ENCODE results near the gene DTWD2.
"Not testable (repeated sequence)": the region's sequence is repeated elsewhere in the genome, so short reads cannot be mapped to it uniquely, and the experiment has no call there.

The DTWD2 gene

GRCh38 chr5:118998861-118999260, 10.5 kb upstream of the DTWD2 start:
- H3K36me3 ChIP-seq (ENCODE audit: control insufficient read depth in 5 of 5, insufficient read depth in 5 of 5, low read length in 5 of 5); H3K27me3 ChIP-seq (ENCODE audit: control insufficient read depth in 5 of 5, insufficient read depth in 4 of 5, low read length in 5 of 5); H3K4me3 ChIP-seq (ENCODE audit: low read depth in 1 of 5, low read length in 5 of 5); H3K9ac ChIP-seq (ENCODE audit: low read length in 5 of 5); H3K4me1 ChIP-seq (ENCODE audit: control insufficient read depth in 5 of 5, insufficient read depth in 5 of 5, low read length in 5 of 5); H3K27ac ChIP-seq (ENCODE audit: low read depth, low read length): not testable (repeated sequence)
- peaks cover 0 to 10% (median 5%) of the 10 kb centered on the region in 5 donors for H3K9me3 ChIP-seq (ENCODE audit: control insufficient read depth in 5 of 5, low read length in 5 of 5)

GRCh38 chr5:118996098-118996497, 7.8 kb upstream of the DTWD2 start:
- H3K27me3 ChIP-seq (ENCODE audit: control insufficient read depth in 5 of 5, insufficient read depth in 4 of 5, low read length in 5 of 5): no peaks in the 10 kb centered on the region

GRCh38 chr5:118994595-118994994, 6.2 kb upstream of the DTWD2 start:
- Histone ChIP-seq H3K27me3 (ENCODE audit: control insufficient read depth in 5 of 5, insufficient read depth in 4 of 5, low read length in 5 of 5) (no peaks in the 10 kb centered on the region), H3K27ac (ENCODE audit: low read depth, low read length) (no peak overlapping the region), H3K9me3 (ENCODE audit: control insufficient read depth in 5 of 5, low read length in 5 of 5) (peaks cover 0 to 8% (median 0%) of the 10 kb centered on the region in 5 donors), H3K4me1 (ENCODE audit: control insufficient read depth in 5 of 5, insufficient read depth in 5 of 5, low read length in 5 of 5) (no peaks in the 10 kb centered on the region), H3K9ac (ENCODE audit: low read length in 5 of 5) (no peak overlapping the region), H3K36me3 (ENCODE audit: control insufficient read depth in 5 of 5, insufficient read depth in 5 of 5, low read length in 5 of 5) (no peaks in the 10 kb centered on the region), H3K4me3 (ENCODE audit: low read depth in 1 of 5, low read length in 5 of 5) (no peak overlapping the region)

More at GRCh38 chr5:118996098-118996497, 7.8 kb upstream of the DTWD2 start:
- Histone ChIP-seq H3K9me3 (ENCODE audit: control insufficient read depth in 5 of 5, low read length in 5 of 5) (peaks cover 0 to 10% (median 5%) of the 10 kb centered on the region in 5 donors), H3K27ac (ENCODE audit: low read depth, low read length) (no peak overlapping the region), H3K9ac (ENCODE audit: low read length in 5 of 5) (no peak overlapping the region), H3K4me3 (ENCODE audit: low read depth in 1 of 5, low read length in 5 of 5) (no peak overlapping the region), H3K4me1 (ENCODE audit: control insufficient read depth in 5 of 5, insufficient read depth in 5 of 5, low read length in 5 of 5) (no peaks in the 10 kb centered on the region), H3K36me3 (ENCODE audit: control insufficient read depth in 5 of 5, insufficient read depth in 5 of 5, low read length in 5 of 5) (no peaks in the 10 kb centered on the region)

DNA sequence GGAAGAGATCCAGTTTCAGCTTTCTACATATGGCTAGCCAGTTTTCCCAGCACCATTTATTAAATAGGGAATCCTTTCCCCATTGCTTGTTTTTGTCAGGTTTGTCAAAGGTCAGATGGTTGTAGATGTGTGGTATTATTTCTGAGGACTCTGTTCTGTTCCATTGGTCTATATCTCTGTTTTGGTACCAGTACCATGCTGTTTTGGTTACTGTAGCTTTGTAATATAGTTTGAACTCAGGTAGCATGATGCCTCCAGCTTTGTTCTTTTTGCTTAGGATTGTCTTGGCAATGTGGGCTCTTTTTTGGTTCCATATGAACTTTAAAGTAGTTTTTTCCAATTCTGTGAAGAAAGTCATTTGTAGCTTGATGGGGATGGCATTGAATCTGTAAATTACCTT, 4.8 kb upstream of the DTWD2 start:
- not testable (repeated sequence) for H3K27me3 ChIP-seq (ENCODE audit: control insufficient read depth in 5 of 5, insufficient read depth in 4 of 5, low read length in 5 of 5); H3K4me3 ChIP-seq (ENCODE audit: low read depth in 1 of 5, low read length in 5 of 5); H3K9me3 ChIP-seq (ENCODE audit: control insufficient read depth in 5 of 5, low read length in 5 of 5); H3K4me1 ChIP-seq (ENCODE audit: control insufficient read depth in 5 of 5, insufficient read depth in 5 of 5, low read length in 5 of 5); H3K9ac ChIP-seq (ENCODE audit: low read length in 5 of 5); H3K36me3 ChIP-seq (ENCODE audit: control insufficient read depth in 5 of 5, insufficient read depth in 5 of 5, low read length in 5 of 5); H3K27ac ChIP-seq (ENCODE audit: low read depth, low read length)

GRCh38 chr5:118992055-118992454, 3.7 kb upstream of the DTWD2 start:
- not testable (repeated sequence) for H3K4me3 ChIP-seq (ENCODE audit: low read depth in 1 of 5, low read length in 5 of 5); H3K27me3 ChIP-seq (ENCODE audit: control insufficient read depth in 5 of 5, insufficient read depth in 4 of 5, low read length in 5 of 5); H3K27ac ChIP-seq (ENCODE audit: low read depth, low read length); H3K9ac ChIP-seq (ENCODE audit: low read length in 5 of 5); H3K36me3 ChIP-seq (ENCODE audit: control insufficient read depth in 5 of 5, insufficient read depth in 5 of 5, low read length in 5 of 5); H3K9me3 ChIP-seq (ENCODE audit: control insufficient read depth in 5 of 5, low read length in 5 of 5)
- H3K4me1 ChIP-seq (ENCODE audit: control insufficient read depth in 5 of 5, insufficient read depth in 5 of 5, low read length in 5 of 5): peaks cover 0 to 16% (median 12%) of the 10 kb centered on the region in 5 donors

DNA sequence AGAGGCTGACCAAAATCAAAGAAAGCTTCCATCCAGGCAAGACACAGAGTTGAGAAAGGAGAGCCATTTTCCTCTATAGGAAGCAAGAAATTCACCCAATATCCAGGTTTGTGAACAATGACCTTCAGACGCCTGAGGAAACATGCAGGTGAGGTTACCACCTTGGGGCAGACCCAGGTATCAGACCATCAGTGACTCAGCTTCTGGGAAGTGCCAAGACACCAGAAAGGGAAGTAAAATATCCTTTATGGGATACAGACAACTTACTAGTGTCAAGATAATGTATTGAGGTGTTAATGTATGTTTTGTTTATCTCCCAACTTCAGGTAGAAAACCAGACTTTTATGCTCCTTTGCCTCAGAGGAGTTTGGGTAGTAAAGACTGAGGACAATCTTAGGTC, 2.2 kb upstream of the DTWD2 start:
- no peak overlapping the region for H3K9ac ChIP-seq (ENCODE audit: low read length in 5 of 5)
- no peak overlapping the region for H3K4me3 ChIP-seq (ENCODE audit: low read depth in 1 of 5, low read length in 5 of 5)
- H3K36me3 ChIP-seq (ENCODE audit: control insufficient read depth in 5 of 5, insufficient read depth in 5 of 5, low read length in 5 of 5): no peaks in the 10 kb centered on the region
- no peak overlapping the region for H3K27ac ChIP-seq (ENCODE audit: low read depth, low read length)
- no peaks in the 10 kb centered on the region for H3K27me3 ChIP-seq (ENCODE audit: control insufficient read depth in 5 of 5, insufficient read depth in 4 of 5, low read length in 5 of 5)
- peaks cover 0 to 18% (median 12%) of the 10 kb centered on the region in 5 donors for H3K4me1 ChIP-seq (ENCODE audit: control insufficient read depth in 5 of 5, insufficient read depth in 5 of 5, low read length in 5 of 5)
- H3K9me3 ChIP-seq (ENCODE audit: control insufficient read depth in 5 of 5, low read length in 5 of 5): peaks cover 0 to 1% (median 0%) of the 10 kb centered on the region in 5 donors

GRCh38 chr5:118989816-118990215, 1.5 kb upstream of the DTWD2 start:
- Histone ChIP-seq H3K36me3 (ENCODE audit: control insufficient read depth in 5 of 5, insufficient read depth in 5 of 5, low read length in 5 of 5) (no peaks in the 10 kb centered on the region), H3K27ac (ENCODE audit: low read depth, low read length) (no peak overlapping the region), H3K27me3 (ENCODE audit: control insufficient read depth in 5 of 5, insufficient read depth in 4 of 5, low read length in 5 of 5) (no peaks in the 10 kb centered on the region), H3K9ac (ENCODE audit: low read length in 5 of 5) (no peak overlapping the region), H3K4me1 (ENCODE audit: control insufficient read depth in 5 of 5, insufficient read depth in 5 of 5, low read length in 5 of 5) (peaks cover 0 to 18% (median 12%) of the 10 kb centered on the region in 5 donors), H3K4me3 (ENCODE audit: low read depth in 1 of 5, low read length in 5 of 5) (no peak overlapping the region), H3K9me3 (ENCODE audit: control insufficient read depth in 5 of 5, low read length in 5 of 5) (no peaks in the 10 kb centered on the region)

- peak overlapping the region in 4 of 5 donors; percentile 40 to 86 (median 49) for H3K9ac ChIP-seq (ENCODE audit: low read length in 5 of 5)
- no peaks in the 10 kb centered on the region for H3K27me3 ChIP-seq (ENCODE audit: control insufficient read depth in 5 of 5, insufficient read depth in 4 of 5, low read length in 5 of 5)
- no peaks in the 10 kb centered on the region for H3K36me3 ChIP-seq (ENCODE audit: control insufficient read depth in 5 of 5, insufficient read depth in 5 of 5, low read length in 5 of 5)
- peak overlapping the region; percentile 51 for H3K27ac ChIP-seq (ENCODE audit: low read depth, low read length)
- H3K9me3 ChIP-seq (ENCODE audit: control insufficient read depth in 5 of 5, low read length in 5 of 5): no peaks in the 10 kb centered on the region
- peak overlapping the region; percentile 76 to 89 (median 81) for H3K4me3 ChIP-seq (ENCODE audit: low read depth in 1 of 5, low read length in 5 of 5)
- peaks cover 0 to 18% (median 12%) of the 10 kb centered on the region in 5 donors for H3K4me1 ChIP-seq (ENCODE audit: control insufficient read depth in 5 of 5, insufficient read depth in 5 of 5, low read length in 5 of 5)
Measured at GRCh38 chr5:118988866-118989180, 476 bp upstream of the DTWD2 start.

GRCh38 chr5:118984602-118985001, 3.7 kb downstream of the DTWD2 start:
- H3K9ac ChIP-seq (ENCODE audit: low read length in 5 of 5): no peak overlapping the region
- H3K4me1 ChIP-seq (ENCODE audit: control insufficient read depth in 5 of 5, insufficient read depth in 5 of 5, low read length in 5 of 5): peaks cover 0 to 18% (median 12%) of the 10 kb centered on the region in 5 donors
- no peaks in the 10 kb centered on the region for H3K36me3 ChIP-seq (ENCODE audit: control insufficient read depth in 5 of 5, insufficient read depth in 5 of 5, low read length in 5 of 5)
- no peaks in the 10 kb centered on the region for H3K9me3 ChIP-seq (ENCODE audit: control insufficient read depth in 5 of 5, low read length in 5 of 5)
- no peak overlapping the region for H3K27ac ChIP-seq (ENCODE audit: low read depth, low read length)
- no peaks in the 10 kb centered on the region for H3K27me3 ChIP-seq (ENCODE audit: control insufficient read depth in 5 of 5, insufficient read depth in 4 of 5, low read length in 5 of 5)
- no peak overlapping the region for H3K4me3 ChIP-seq (ENCODE audit: low read depth in 1 of 5, low read length in 5 of 5)

- Histone ChIP-seq H3K27me3 (ENCODE audit: control insufficient read depth in 5 of 5, insufficient read depth in 4 of 5, low read length in 5 of 5) (no peaks in the 10 kb centered on the region), H3K36me3 (ENCODE audit: control insufficient read depth in 5 of 5, insufficient read depth in 5 of 5, low read length in 5 of 5) (peaks cover 0 to 3% (median 0%) of the 10 kb centered on the region in 5 donors), H3K4me1 (ENCODE audit: control insufficient read depth in 5 of 5, insufficient read depth in 5 of 5, low read length in 5 of 5) (no peaks in the 10 kb centered on the region), H3K9me3 (ENCODE audit: control insufficient read depth in 5 of 5, low read length in 5 of 5) (peaks cover 0 to 4% (median 0%) of the 10 kb centered on the region in 5 donors), H3K4me3 (ENCODE audit: low read depth in 1 of 5, low read length in 5 of 5) (no peak overlapping the region), H3K27ac (ENCODE audit: low read depth, low read length) (no peak overlapping the region), H3K9ac (ENCODE audit: low read length in 5 of 5) (no peak overlapping the region)
Measured at GRCh38 chr5:118981783-118982182, 6.6 kb downstream of the DTWD2 start.

DNA sequence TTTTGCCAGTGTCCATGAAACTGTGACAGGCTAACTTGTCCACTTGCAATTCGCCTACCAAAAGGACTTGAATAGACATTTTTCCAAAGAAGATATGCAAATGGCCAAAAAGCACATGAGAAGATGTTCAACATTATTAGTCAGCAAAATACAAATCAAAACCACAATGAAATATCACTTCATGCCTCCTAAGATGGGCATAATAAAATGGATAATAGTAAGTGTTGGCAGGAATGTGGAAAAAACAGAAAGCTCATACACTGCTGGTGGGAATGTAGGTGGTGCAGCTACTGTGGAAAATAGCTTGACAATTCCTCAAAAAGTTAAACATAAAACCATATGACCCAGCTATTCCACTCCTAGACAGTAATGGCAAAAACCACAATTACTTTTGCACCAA, 7.9 kb downstream of the DTWD2 start:
- Histone ChIP-seq H3K4me1 (ENCODE audit: control insufficient read depth in 5 of 5, insufficient read depth in 5 of 5, low read length in 5 of 5) (no peaks in the 10 kb centered on the region), H3K27me3 (ENCODE audit: control insufficient read depth in 5 of 5, insufficient read depth in 4 of 5, low read length in 5 of 5) (no peaks in the 10 kb centered on the region), H3K4me3 (ENCODE audit: low read depth in 1 of 5, low read length in 5 of 5) (no peak overlapping the region), H3K36me3 (ENCODE audit: control insufficient read depth in 5 of 5, insufficient read depth in 5 of 5, low read length in 5 of 5) (peaks cover 0 to 3% (median 0%) of the 10 kb centered on the region in 5 donors), H3K27ac (ENCODE audit: low read depth, low read length) (no peak overlapping the region), H3K9ac (ENCODE audit: low read length in 5 of 5) (no peak overlapping the region), H3K9me3 (ENCODE audit: control insufficient read depth in 5 of 5, low read length in 5 of 5) (peaks cover 0 to 4% (median 0%) of the 10 kb centered on the region in 5 donors)

All from subcutaneous abdominal adipose tissue (tissue), 5 donors.